GM18858 (cell line): ENCODE data around the gene ITGA6.

ENCODE experiments used
- ATAC-seq: cut with Tn5 transposase; IDR thresholded peaks from one replicate; pipeline ENCODE4 v1.9.1; 2021; ENCODE audit not compliant: unreplicated experiment

ITGA6 gene

GRCh38 chr2:172415865-172416183, 11.6 kb upstream of the ITGA6 start:
- ATAC-seq = no peak

- no peak for ATAC-seq
These were observed 10.8 kb upstream of the ITGA6 start for GRCh38 chr2:172416447-172417058.

GRCh38 chr2:172420216-172420615, 7.2 kb upstream of the ITGA6 start:
- no peak for ATAC-seq

- ATAC-seq = no peak
These were observed 4.2 kb upstream of the ITGA6 start for GRCh38 chr2:172423160-172423559.

GRCh38 chr2:172425336-172425735, 2.0 kb upstream of the ITGA6 start:
- no peak for ATAC-seq

GRCh38 chr2:172426635-172427255, 641 bp upstream of the ITGA6 start:
- no peak for ATAC-seq

- no peak for ATAC-seq
These were observed 825 bp downstream of the ITGA6 start for GRCh38 chr2:172427990-172428831.

- ATAC-seq = no peak
These were observed 1.4 kb downstream of the ITGA6 start for GRCh38 chr2:172428832-172429210.

- no peak for ATAC-seq
These were observed 2.0 kb downstream of the ITGA6 start for GRCh38 chr2:172429301-172429968.

GRCh38 chr2:172430027-172430426, 2.6 kb downstream of the ITGA6 start:
- no peak for ATAC-seq

GRCh38 chr2:172430678-172431077, 3.3 kb downstream of the ITGA6 start:
- no peak for ATAC-seq

GRCh38 chr2:172431463-172431862, 4.1 kb downstream of the ITGA6 start:
- no peak for ATAC-seq

- no peak for ATAC-seq
These were observed 4.6 kb downstream of the ITGA6 start for GRCh38 chr2:172431993-172432392.

- ATAC-seq = no peak
These were observed 5.8 kb downstream of the ITGA6 start for GRCh38 chr2:172433144-172433543.

- no peak for ATAC-seq
These were observed 7.6 kb downstream of the ITGA6 start for GRCh38 chr2:172434821-172435605.

GRCh38 chr2:172435606-172435911, 8.2 kb downstream of the ITGA6 start:
- no peak for ATAC-seq

GRCh38 chr2:172436889-172437288, 9.5 kb downstream of the ITGA6 start:
- ATAC-seq = no peak

- no peak for ATAC-seq
These were observed 10.3 kb downstream of the ITGA6 start for GRCh38 chr2:172437419-172438341.

GRCh38 chr2:172438741-172439508, 11.5 kb downstream of the ITGA6 start:
- ATAC-seq = no peak
